Hair follicular keratinocyte (primary cell): Measurements from ENCODE around the gene RNF31. TPM values are rescaled to one million over a fixed set of nuclear protein-coding genes. Genes with fewer than 3 reads are reported as not detected.

ENCODE experiments used
- total RNA-seq: library from RNA; depleted of rRNA; stranded (reverse); fragments of >200 nt; gene quantifications from 2 replicates; pipeline ENCODE4 v1.2.3, GENCODE V29; 2015

The RNF31 gene
- total RNA-seq, result 24.4 and 30.7 TPM in 2 replicates

DNA sequence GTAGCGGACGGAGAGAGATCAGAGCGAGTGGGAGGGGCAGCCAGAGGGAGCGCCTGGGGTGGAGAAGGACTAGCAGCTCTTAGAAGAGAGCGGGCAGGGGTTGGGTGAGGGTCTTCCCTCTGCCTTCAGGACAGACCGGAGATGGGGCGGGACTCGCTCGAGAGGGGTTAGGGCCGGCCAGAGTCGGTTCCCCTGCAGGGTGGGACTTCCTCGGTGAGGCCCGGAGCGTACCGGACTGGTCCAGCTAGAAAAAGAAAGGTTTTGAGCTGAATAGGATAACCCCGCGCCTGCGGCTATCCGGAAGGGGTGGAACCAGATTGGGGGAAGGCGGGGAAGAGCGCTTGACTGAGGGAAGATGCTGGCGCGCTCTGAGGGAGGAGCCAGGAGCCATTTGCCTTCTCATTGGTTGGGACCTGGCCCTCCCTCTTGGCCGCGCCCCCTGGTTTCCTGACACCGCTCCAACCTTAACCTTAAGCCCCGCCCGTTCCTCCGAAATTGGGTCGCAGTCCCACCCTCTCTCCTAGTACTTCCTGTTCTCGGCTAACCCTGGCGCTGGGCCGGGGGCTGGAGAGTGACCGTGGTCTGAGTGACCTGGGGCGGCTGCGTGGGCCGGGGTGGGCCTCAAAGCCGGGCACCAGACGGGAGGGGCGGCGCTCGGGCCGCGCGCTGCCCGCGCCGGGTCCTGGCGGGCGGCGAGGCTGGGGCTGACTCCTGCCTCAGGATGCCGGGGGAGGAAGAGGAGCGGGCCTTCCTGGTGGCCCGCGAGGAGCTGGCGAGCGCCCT lies at the start of gene RNF31:
Gene RNF31 (plus strand): TSS at position 521 of the 783 bp plus-strand sequence. CDS start 201 bp downstream, at position 722.

DNA sequence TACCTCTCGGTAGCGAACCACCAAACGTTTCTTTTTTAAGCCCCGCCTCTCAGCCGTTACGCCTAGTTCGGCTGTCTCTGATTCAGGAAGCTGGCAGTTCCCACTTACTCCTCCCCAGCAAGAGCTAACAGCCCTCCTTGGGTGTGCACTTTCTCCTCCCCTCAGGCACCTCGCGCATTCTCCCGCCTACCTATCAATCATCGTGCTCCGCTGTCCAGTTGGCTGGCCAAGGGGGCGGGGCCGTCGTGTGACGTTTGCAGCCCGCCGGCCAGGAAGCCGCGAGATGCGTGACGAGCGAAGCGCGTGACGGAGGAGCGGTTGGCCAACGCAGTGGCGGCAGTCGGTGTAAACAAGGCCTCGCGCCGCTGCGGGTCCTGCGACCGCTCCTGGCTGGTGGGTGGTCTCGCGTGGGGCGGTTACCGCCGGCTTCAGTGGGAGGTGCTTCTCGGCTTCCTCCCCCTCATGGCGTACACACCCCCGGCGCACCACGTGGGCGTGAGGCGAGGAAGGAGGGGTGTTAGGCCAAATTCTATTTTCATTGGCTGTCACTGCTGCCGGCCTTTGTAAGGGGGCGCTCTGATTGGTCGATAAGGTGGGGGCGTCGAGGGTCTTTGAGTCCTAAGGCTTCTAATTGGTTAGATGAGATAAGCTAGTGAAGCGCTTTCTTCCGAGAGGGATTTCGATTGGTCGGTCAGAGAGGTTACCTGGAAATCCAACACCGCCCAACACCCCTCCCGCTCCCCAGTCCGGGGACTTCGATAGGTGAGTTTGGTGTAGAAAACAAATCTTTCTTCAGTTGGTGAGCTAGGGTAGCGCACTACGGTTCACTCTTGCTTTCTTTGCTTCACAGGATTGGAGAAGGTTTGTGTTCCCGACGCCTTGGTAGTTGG lies 32.5 kb upstream of the RNF31 start, which contains the start of the genes DCAF11 and NRL:
Gene DCAF11 (plus strand): TSS at position 246 of the 890 bp plus-strand sequence. CDS start 818 bp downstream, outside the sequence.
Gene NRL (minus strand): TSS at position 418 of the 890 bp plus-strand sequence. CDS start 32,101 bp downstream, outside the sequence.

DNA sequence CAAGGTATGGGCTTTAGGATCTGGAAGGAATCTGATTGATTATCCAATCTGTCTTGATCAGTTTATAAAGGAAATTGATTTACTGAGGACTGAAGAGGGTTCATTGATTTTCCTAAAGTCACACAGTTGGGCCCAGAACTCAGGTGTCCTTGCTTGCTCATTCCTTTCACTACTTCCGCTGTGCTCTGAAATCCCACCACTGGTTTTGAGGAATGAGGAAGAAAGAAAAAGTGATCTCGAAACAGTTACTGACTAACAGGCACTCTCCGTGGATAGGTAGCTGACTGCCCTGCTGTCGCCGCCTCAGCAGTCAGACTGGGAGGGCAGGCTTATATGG lies 16.9 kb upstream of the RNF31 start, which contains the start of gene FITM1:
Gene FITM1 (plus strand): TSS at position 280 of the 337 bp plus-strand sequence. CDS start 905 bp downstream, outside the sequence.

DNA sequence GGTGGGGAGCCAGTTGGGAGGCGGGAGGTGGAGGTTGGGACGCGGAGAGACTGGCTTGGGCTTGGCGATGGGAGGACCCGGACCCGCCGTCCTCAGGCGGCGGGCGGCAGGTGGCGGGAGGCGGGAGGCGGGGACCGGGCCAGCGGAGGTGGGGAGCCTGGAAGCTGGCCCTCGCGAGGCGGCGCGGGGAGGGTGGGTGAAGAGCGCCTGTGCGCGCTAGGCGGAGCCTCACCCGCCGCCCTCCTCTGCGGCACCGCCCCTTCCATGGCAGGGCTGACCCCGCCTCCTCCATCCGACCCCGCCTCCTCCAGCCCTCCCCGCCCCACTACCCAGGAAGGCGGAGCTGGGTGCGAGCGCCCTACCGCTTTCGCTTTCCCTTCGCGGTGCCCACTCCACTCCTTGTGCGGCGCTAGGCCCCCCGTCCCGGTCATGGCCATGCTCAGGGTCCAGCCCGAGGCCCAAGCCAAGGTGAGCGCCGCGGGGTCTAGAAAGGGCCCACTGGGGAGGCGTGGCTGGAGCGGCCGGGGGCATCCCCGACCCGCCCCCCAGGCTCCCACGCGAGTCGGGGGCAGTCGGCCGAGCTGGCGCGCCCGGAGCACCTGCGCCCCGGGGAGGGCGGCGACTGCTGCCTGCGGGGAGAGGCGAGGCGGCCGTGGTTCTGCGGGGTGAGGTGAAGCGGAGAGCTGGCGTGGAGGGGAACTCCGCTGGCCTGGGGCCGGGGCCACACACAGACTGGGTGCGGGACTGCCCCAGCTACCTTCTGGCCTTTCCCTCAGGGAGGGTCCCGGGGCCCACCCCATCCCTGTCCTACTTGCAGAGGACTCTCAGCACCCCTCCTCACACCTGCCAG lies 11.2 kb upstream of the RNF31 start, which contains the start of gene PSME1:
Gene PSME1 (plus strand): TSS at position 361 of the 850 bp plus-strand sequence. CDS start 69 bp downstream, at position 430.

DNA sequence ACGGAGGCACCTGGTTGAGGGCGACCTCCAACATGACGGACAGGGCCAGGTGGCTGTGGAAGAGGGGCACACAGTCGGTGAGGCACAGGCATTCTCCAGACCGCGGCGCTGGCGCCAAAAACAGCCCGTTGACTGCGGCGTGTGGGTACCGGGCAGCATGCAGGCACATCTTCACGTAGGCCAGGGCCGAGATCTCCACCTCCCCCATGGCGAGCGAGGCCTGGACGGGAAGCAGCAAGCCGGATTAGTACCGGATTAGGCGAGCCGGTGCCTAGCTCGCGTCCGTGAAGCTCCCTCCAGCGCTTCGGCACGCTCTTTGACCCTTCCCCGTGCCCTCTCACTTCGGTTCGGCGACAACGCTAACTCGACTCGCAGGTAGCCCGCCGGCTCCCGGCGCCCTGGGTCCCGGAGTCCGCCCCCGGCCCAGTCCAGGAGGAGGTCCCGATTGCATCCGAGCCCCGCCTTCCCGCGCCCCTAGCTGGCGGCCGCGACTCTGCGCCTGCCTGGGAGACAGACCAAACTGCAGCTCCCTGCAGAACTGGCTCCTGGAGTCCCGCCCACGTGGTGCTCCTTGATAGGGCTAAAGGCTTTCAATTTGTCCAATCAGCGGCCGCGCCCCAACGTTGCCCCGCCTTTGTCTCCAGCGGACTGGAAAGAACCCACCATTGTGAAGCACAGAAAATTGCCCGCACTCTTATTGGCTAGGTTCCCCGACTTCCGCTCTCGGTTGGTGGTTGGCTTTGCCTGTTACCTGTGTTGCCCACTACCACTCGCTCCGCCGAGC lies 6.0 kb upstream of the RNF31 start, which contains the start of gene EMC9:
Gene EMC9 (minus strand): TSS at position 495 of the 784 bp plus-strand sequence. CDS start 287 bp downstream, at position 208.

DNA sequence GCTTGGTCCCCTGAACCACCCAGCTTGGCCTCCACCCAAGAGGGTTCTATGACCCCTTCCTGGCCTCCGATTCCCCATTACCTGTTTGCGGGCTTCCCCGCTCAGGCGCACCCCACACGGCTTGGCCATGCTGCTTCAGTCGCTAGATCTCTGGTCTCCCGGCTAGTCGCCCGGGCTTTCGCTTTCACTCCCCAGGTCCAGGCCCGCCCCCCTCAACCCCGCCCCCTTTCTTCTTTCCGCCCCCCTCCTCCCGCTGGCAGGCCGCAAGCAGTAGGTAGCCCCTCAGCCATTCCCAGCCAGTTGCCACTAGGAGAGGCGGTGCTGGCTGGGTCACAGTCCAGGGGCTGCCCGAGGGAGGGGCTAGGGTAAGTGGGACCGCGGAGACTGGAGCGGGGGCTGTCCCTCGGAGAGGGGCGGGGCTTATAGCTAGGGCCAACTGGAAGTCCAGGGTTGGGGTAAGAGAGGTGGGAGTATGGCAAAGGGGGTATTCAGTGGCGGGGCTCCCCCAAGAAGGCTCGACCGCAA lies 783 bp upstream of the RNF31 start, which contains the start of gene PSME2:
Gene PSME2 (minus strand): TSS at position 158 of the 525 bp plus-strand sequence. CDS start 29 bp downstream, at position 129.

DNA sequence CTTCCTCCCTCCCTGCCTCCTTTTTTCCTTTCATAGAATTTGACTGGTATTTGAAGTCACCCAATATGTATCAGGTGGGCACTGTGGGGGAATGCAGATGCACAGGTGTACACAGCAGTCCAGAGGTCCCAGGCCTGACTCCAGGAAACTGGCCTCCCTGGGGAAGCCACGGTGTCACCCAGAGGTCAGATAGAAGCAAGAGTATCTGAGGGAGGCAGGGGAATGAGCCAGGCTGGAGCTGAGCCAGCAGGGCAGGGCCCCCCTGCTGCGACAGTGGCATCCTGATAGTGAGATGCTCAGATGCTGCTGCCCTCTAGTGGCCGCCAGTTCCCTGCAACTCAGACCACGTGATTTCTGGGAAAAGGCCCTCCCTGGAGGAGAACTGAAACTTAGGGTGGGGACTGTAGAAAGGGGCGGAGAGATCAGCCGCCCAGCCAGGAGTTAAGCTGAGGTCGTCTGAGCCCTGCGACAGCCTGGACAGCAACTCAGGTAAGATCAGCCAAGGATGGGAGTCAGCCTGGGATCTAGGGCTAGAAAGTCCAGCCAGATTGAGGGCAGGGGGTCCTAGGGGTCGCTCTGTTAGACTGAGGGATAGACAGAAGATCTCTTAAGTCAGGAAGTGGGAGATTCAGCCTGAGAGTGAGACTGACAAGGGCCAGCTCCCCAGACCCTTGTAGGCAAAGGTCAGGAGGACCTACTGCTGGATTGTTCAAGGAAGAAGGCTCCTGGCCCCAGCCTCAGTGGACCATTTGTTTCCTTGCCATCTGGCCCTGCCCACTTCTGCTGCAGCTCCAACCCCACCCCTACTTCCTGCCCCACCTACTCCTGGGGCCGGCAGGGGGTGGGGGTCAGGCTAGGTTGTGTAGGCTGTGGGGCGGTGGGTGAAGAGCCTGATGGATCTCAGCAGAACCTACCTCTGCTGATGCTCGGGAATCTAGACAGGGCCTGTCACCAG lies 13.8 kb downstream of the RNF31 start, which contains the start of gene IRF9:
Gene IRF9 (plus strand): TSS at position 416 of the 955 bp plus-strand sequence. CDS start 880 bp downstream, outside the sequence.

DNA sequence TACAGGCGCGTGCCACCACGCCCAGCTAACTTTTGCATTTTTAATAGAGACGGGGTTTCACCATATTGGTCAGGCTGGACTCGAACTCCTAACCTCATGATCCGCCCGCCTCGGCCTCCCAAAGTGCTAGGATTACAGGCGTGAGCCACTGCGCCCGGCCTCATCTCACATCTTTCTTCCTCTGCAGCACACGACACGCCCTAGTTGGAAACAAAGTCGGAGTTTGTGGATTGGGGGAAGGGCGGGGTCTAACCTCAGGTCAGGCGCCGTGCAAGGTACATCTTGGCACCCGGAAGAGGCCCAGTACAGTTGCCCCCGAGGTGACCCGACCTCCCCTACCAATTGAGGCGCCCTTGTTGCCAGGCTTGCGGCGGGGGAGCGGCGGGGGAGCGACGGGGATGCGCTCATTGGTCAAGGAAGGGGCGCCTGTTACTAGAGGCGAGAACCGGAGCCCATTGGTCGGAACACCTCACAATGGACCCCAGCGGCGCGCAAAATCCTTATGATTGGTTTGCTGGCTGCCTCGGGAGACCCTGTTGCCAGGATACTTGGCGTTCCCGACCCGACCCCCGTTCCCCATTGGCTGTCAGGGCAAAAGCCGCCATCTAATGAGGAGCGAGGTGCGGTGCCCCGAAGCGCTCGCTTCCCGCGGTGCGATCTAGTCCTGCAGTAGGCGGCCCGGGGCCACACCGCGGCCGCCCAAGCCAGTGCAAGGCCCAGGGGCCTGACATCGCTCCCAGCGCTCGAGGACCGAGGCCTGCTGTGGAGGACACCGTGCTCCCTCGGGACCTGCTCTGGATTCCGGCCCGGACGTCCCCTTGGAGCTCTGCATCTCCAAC lies 24.3 kb downstream of the RNF31 start, which contains the start of gene REC8:
Gene REC8 (plus strand): TSS at position 659 of the 839 bp plus-strand sequence. CDS start 473 bp downstream, outside the sequence.

DNA sequence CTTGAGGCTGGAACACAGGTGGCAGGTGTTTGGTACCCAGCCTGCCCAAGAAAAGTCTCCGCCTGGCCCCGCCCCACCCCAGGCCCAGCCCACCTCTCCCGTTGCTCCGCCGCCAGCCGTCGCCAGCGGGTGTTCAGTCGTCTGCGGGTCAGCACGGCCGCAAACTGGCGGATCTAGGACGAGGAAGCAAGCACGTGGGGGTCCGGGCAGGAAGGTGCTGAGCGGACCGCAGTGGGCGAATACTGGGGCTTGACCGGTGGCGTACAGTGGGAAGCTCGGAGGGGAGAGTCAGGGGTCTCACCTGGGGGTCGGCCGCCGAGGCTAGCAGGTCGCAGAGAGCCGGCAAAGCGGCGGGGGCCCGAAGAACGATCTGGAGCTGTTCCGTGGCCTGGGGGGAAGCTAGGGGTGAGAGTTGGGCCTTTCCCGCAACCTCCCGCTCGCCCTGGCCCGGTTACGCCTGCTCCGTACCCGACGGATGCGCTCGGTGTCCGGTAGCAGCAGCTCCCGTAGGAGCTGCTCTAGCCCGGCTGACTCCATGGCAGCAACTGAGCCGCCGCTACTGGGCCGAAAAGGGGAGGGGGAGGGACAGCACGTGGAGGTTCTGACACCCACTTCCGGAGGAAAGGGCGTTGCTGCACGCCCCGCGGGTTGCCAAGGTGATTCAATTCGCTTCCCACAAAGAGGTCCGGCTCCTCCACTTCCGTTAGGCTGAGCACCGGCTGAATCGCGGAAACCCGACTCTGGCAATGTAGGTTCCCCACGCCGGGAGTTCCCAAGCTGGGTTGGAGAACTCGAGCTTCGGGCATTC lies 41.2 kb downstream of the RNF31 start, which contains the start of gene IPO4:
Gene IPO4 (minus strand): TSS at position 566 of the 808 bp plus-strand sequence. CDS start 29 bp downstream, at position 537.

DNA sequence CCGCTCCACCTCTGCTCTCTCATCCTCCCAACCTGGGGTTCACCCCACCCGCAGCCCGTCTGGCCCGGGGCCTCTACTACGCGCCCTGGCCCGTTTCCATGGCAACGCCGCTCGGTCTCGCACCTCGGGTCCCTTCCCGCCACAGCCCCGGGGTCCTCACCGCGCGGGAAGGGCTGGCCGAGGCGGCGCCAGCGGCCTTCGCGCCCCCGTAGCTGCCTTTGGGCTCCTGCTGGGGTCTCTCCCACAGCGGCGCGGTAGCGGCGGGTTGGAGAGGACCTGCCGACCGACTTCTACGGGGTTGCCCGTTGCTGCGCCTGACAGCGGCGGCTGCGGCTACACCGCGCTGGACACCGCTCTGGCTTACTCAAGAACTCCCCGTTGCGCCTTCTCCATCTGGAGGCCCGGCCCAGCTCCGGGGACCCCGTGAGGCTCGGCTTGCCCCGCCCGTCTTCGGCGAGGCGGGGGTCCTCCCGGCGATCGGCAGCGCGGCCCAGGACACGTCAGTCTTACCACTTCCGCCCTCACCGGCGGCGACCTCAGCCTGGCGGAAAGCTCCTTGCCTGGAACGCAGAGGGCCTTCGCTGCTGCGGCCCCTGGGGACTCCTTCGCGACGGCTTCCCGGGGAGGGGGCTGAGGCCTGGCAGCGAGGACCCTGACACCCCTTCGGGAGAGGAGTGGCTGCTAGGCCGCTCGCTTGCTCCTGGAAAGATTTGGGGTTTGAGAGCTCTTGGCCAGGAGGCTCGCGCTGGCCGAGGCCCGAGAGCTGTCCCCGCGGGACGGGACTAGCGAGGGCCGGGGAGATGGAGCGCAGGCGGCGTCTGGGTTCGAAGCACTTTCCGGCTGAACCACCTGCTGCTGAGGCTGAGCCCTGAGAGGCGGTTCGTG lies 48.1 kb downstream of the RNF31 start, which contains the start of gene TM9SF1:
Gene TM9SF1 (minus strand): TSS at position 256 of the 885 bp plus-strand sequence. CDS start 422 bp downstream, outside the sequence.

Other genes with a start within 250 kb of the RNF31 start
- 41.8 and 51.1 TPM in 2 replicates for gene DHRS4, start 193.7 kb upstream of the RNF31 start, total RNA-seq
- 15.7 and 18.7 TPM in 2 replicates for gene DHRS4L2, start 158.6 kb upstream of the RNF31 start, total RNA-seq
- 0.08 TPM in 1 of 2 replicates, not detected in the other for gene CARMIL3, start 95.5 kb upstream of the RNF31 start, total RNA-seq
- not detected in 2 replicates for gene CPNE6, start 75.9 kb upstream of the RNF31 start, total RNA-seq
- 40.7 and 91.5 TPM in 2 replicates for gene PCK2, start 53.2 kb upstream of the RNF31 start, total RNA-seq
- gene DCAF11, start 32.7 kb upstream of the RNF31 start, total RNA-seq, result 46.7 and 48.0 TPM in 2 replicates
- 1.2 and 2.2 TPM in 2 replicates for gene NRL, start 32.5 kb upstream of the RNF31 start, total RNA-seq
- not detected in 2 replicates for gene FITM1, start 16.8 kb upstream of the RNF31 start, total RNA-seq
- 167 and 202 TPM in 2 replicates for gene PSME1, start 11.3 kb upstream of the RNF31 start, total RNA-seq
- 22.3 and 37.2 TPM in 2 replicates for gene EMC9, start 5.9 kb upstream of the RNF31 start, total RNA-seq
- gene PSME2, start 888 bp upstream of the RNF31 start, total RNA-seq, result 109 and 116 TPM in 2 replicates
- 22.3 and 67.3 TPM in 2 replicates for gene IRF9, start 13.8 kb downstream of the RNF31 start, total RNA-seq
- gene REC8, start 24.6 kb downstream of the RNF31 start, total RNA-seq, result 6.1 and 6.7 TPM in 2 replicates
- gene IPO4, start 41.3 kb downstream of the RNF31 start, total RNA-seq, result 42.4 and 82.5 TPM in 2 replicates
- 45.7 and 48.7 TPM in 2 replicates for gene TM9SF1, start 47.9 kb downstream of the RNF31 start, total RNA-seq
- gene TSSK4, start 58.2 kb downstream of the RNF31 start, total RNA-seq, result 0.87 TPM in 1 of 2 replicates, not detected in the other
- 50.4 and 54.0 TPM in 2 replicates for gene CHMP4A, start 66.0 kb downstream of the RNF31 start, total RNA-seq
- 11.4 and 18.3 TPM in 2 replicates for gene MDP1, start 68.6 kb downstream of the RNF31 start, total RNA-seq
- 249 and 288 TPM in 2 replicates for gene NEDD8, start 84.9 kb downstream of the RNF31 start, total RNA-seq
- gene GMPR2, start 85.4 kb downstream of the RNF31 start, total RNA-seq, result 72.9 and 86.9 TPM in 2 replicates
- 63.4 and 72.7 TPM in 2 replicates for gene TINF2, start 95.1 kb downstream of the RNF31 start, total RNA-seq
- 10.5 and 19.3 TPM in 2 replicates for gene TGM1, start 115.7 kb downstream of the RNF31 start, total RNA-seq
- gene RABGGTA, start 124.1 kb downstream of the RNF31 start, total RNA-seq, result 51.2 and 83.1 TPM in 2 replicates
- 39.3 and 76.7 TPM in 2 replicates for gene DHRS1, start 152.3 kb downstream of the RNF31 start, total RNA-seq
- gene NOP9, start 152.4 kb downstream of the RNF31 start, total RNA-seq, result 13.9 and 18.4 TPM in 2 replicates
- 3.2 and 4.1 TPM in 2 replicates for gene CIDEB, start 160.5 kb downstream of the RNF31 start, total RNA-seq
- 37.0 and 42.9 TPM in 2 replicates for gene LTB4R2, start 162.6 kb downstream of the RNF31 start, total RNA-seq
- 14.0 and 20.1 TPM in 2 replicates for gene LTB4R, start 164.0 kb downstream of the RNF31 start, total RNA-seq
- gene ADCY4, start 187.6 kb downstream of the RNF31 start, total RNA-seq, result 0.23 and 0.34 TPM in 2 replicates
- 5.4 and 8.0 TPM in 2 replicates for gene RIPK3, start 192.5 kb downstream of the RNF31 start, total RNA-seq
- 2.9 and 7.1 TPM in 2 replicates for gene NFATC4, start 220.7 kb downstream of the RNF31 start, total RNA-seq